Esophagus squamous epithelium (tissue), 5 donors: Measurements from ENCODE around the gene DCAF5. TPM values are rescaled to one million over a fixed set of nuclear protein-coding genes. Genes with fewer than 3 reads are reported as not detected.

Source experiments
- DNase-seq: peaks from one replicate; lab custom pipeline; 2025; lab: John Stamatoyannopoulos, UW
- H3K27ac ChIP-seq, 4 donors: fragments of 200-600 bp; sonication (generic); one replicate each; pipeline ENCODE4 v1.5.1; 2016 to 2019; ENCODE audit warnings: mild to moderate bottlenecking in 1 of 4
- H3K27me3 ChIP-seq, 4 donors: fragments of 200-600 bp; sonication (generic); 1 replicate in 3 of 4; 2 replicates in 1 of 4; pipeline versions ENCODE4 v1.5.1 to v1.6.0; 2017 to 2021; ENCODE audit warnings: antibody characterized with exemption in 1 of 4
- H3K36me3 ChIP-seq, 3 donors: fragments of 200-600 bp; sonication (generic); one replicate each; pipeline ENCODE4 v1.5.1; 2016 to 2019
- H3K4me1 ChIP-seq, 3 donors: fragments of 200-600 bp; sonication (generic); one replicate each; pipeline ENCODE4 v1.5.1; 2017 to 2019
- H3K4me3 ChIP-seq, 4 donors: fragments of 200-600 bp; sonication (generic); 1 replicate in 3 of 4; 2 replicates in 1 of 4; pipeline ENCODE4 v1.5.1; 2016 to 2019; ENCODE audit warnings: mild to moderate bottlenecking in 2 of 4, moderate library complexity in 1 of 4
- H3K9me3 ChIP-seq, 3 donors: fragments of 200-600 bp; sonication (generic); one replicate each; pipeline ENCODE4 v1.5.1; 2016 to 2019
- POLR2A ChIP-seq, 4 donors: fragments of 450-650 bp; IDR thresholded peaks; one replicate each; pipeline ENCODE4 v1.6.1; 2017; ENCODE audit warnings: antibody characterized with exemption in 4 of 4, mild to moderate bottlenecking in 4 of 4, moderate library complexity in 3 of 4
- WGBS, 2 donors: methylation state at CpG; one replicate each; pipeline ENCODE4 v1.1.5; 2018; 5-methylcytosine and 5-hydroxymethylcytosine counted together
- intact Hi-C: fragments of 100-400 bp; cut with DNase I; formaldehyde crosslinking; loops from one replicate; pipeline ENCODE4 v1.15.0; 2022
- total RNA-seq, 4 donors: library from RNA; depleted of rRNA; stranded (reverse); fragments of >200 nt; gene quantifications; one replicate each; pipeline ENCODE4 v1.1.0, GENCODE V29; 2016
- TF ChIP-seq, protein P1 (sequence below), 6 experiments: fragments of 450-650 bp in 4 of 6; fragments of 200-600 bp in 2 of 6; sonication (generic) in 2 of 6; IDR thresholded peaks; one replicate each; pipeline ENCODE4 v1.5.1; 2016 to 2019; ENCODE audit warnings: antibody characterized with exemption in 6 of 6, mild to moderate bottlenecking in 4 of 6, moderate library complexity in 4 of 6
- donor health status: DM: yes; HTN: yes; CAD: no.

DCAF5 gene, protein sequence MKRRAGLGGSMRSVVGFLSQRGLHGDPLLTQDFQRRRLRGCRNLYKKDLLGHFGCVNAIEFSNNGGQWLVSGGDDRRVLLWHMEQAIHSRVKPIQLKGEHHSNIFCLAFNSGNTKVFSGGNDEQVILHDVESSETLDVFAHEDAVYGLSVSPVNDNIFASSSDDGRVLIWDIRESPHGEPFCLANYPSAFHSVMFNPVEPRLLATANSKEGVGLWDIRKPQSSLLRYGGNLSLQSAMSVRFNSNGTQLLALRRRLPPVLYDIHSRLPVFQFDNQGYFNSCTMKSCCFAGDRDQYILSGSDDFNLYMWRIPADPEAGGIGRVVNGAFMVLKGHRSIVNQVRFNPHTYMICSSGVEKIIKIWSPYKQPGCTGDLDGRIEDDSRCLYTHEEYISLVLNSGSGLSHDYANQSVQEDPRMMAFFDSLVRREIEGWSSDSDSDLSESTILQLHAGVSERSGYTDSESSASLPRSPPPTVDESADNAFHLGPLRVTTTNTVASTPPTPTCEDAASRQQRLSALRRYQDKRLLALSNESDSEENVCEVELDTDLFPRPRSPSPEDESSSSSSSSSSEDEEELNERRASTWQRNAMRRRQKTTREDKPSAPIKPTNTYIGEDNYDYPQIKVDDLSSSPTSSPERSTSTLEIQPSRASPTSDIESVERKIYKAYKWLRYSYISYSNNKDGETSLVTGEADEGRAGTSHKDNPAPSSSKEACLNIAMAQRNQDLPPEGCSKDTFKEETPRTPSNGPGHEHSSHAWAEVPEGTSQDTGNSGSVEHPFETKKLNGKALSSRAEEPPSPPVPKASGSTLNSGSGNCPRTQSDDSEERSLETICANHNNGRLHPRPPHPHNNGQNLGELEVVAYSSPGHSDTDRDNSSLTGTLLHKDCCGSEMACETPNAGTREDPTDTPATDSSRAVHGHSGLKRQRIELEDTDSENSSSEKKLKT
- 10 to 100 TPM; 12.4 to 34.7 (median 20.9) TPM for total RNA-seq

DNA sequence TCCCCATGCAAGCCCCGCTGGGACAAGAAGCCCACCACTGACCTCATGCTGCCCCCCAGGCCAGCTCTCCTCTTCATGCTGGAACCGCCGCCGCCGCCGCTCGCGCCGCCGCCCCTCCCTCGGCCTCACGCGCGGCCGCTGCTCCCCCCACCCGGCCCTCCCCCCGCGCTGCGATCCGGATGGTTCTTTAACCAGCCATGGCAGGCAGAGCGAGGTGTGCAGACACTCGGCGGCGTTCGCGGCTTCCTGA is at the start of gene DCAF5:
Gene DCAF5 (minus strand): TSS at position 218 of the 250 bp plus-strand sequence. CDS start 141 bp downstream, at position 77.
- H3K27ac ChIP-seq = peak within 1 kb of the TSS; percentile 90 to 97 (median 94)
- 0 to 3% methylated on average over 1 to 8 of the region's 26 CpGs for WGBS, 2 donors
- H3K9me3 ChIP-seq = no peaks in the 10 kb centered on the region
- intact Hi-C loops = no loop called here
- peaks cover 10 to 51% (median 23%) of the 10 kb centered on the region in 3 donors for H3K4me1 ChIP-seq
- peaks cover 0 to 15% (median 0%) of the 10 kb centered on the region in 3 donors for H3K36me3 ChIP-seq
- TF ChIP-seq, protein P1, sequence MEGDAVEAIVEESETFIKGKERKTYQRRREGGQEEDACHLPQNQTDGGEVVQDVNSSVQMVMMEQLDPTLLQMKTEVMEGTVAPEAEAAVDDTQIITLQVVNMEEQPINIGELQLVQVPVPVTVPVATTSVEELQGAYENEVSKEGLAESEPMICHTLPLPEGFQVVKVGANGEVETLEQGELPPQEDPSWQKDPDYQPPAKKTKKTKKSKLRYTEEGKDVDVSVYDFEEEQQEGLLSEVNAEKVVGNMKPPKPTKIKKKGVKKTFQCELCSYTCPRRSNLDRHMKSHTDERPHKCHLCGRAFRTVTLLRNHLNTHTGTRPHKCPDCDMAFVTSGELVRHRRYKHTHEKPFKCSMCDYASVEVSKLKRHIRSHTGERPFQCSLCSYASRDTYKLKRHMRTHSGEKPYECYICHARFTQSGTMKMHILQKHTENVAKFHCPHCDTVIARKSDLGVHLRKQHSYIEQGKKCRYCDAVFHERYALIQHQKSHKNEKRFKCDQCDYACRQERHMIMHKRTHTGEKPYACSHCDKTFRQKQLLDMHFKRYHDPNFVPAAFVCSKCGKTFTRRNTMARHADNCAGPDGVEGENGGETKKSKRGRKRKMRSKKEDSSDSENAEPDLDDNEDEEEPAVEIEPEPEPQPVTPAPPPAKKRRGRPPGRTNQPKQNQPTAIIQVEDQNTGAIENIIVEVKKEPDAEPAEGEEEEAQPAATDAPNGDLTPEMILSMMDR (IDR thresholded peaks at IDR 0.05) = no peak
- TF ChIP-seq POLR2A (IDR thresholded peaks at IDR 0.05) = no peak
- peak; percentile 67 for DNase-seq
- H3K4me3 ChIP-seq = peak within 1 kb of the TSS; percentile 88 to 100 (median 94)
- no peaks in the 10 kb centered on the region for H3K27me3 ChIP-seq

DNA sequence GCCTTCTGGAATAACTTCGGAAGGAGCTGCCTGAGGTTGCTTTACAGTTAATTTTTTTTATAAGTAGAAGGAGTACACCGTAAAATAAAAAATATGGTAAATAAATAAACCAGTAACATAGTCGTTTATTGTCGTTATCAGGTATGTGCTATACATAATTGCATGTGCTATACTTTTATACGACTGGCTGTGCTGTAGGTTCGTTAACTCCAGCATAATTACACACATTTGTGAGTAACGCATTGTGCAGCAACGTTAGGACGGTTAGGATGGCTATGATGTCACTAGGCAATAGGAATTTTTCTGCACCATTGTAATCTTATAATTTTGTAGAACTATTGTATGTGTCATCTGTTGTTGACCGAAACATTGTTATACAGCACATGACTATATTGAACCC is 46.9 kb upstream of the DCAF5 start:
- H3K4me3 ChIP-seq = no peak overlapping the region
- H3K4me1 ChIP-seq = peaks cover 0 to 12% (median 3%) of the 10 kb centered on the region in 3 donors
- no peaks in the 10 kb centered on the region for H3K36me3 ChIP-seq
- TF ChIP-seq POLR2A (IDR thresholded peaks at IDR 0.05) = no peak
- TF ChIP-seq, protein P1 (IDR thresholded peaks at IDR 0.05) = no peak
- WGBS, 2 donors = 91 to 92% methylated on average over 10 of the region's 10 CpGs
- H3K27me3 ChIP-seq = no peaks in the 10 kb centered on the region
- intact Hi-C loops = no loop called here
- no peak overlapping the region for H3K27ac ChIP-seq
- H3K9me3 ChIP-seq = no peaks in the 10 kb centered on the region
- DNase-seq = no peak

DNA sequence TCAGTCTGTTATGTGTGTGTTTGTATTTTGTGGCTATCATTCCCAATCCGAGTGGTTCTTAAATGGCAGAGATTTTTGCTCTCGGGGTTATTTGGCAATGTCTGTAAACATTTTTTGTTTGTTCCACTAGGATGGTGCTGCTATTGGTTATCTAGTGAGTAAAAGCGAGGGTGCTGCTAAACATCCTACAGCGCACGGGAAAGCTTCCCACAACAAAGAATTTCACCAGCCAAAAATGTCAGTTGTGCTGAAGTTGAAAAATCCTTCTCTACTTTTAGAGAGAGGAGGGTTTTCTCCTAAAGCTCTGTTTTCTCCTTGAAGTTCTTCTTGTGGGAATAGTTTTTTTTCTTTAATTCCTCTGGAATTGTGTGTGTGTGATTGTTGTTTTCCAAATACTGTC is 40.8 kb upstream of the DCAF5 start:
- Histone ChIP-seq H3K4me1 (peaks cover 0 to 17% (median 0%) of the 10 kb centered on the region in 3 donors), H3K9me3 (no peaks in the 10 kb centered on the region), H3K27ac (no peak overlapping the region), H3K27me3 (no peaks in the 10 kb centered on the region), H3K36me3 (no peaks in the 10 kb centered on the region), H3K4me3 (no peak overlapping the region)
- no peak for DNase-seq
- WGBS, 2 donors = 88 to 92% methylated on average over 5 of the region's 5 CpGs
- intact Hi-C loops = no loop called here
- no peak for TF ChIP-seq POLR2A (IDR thresholded peaks at IDR 0.05)
- TF ChIP-seq, protein P1 (IDR thresholded peaks at IDR 0.05) = no peak

DNA sequence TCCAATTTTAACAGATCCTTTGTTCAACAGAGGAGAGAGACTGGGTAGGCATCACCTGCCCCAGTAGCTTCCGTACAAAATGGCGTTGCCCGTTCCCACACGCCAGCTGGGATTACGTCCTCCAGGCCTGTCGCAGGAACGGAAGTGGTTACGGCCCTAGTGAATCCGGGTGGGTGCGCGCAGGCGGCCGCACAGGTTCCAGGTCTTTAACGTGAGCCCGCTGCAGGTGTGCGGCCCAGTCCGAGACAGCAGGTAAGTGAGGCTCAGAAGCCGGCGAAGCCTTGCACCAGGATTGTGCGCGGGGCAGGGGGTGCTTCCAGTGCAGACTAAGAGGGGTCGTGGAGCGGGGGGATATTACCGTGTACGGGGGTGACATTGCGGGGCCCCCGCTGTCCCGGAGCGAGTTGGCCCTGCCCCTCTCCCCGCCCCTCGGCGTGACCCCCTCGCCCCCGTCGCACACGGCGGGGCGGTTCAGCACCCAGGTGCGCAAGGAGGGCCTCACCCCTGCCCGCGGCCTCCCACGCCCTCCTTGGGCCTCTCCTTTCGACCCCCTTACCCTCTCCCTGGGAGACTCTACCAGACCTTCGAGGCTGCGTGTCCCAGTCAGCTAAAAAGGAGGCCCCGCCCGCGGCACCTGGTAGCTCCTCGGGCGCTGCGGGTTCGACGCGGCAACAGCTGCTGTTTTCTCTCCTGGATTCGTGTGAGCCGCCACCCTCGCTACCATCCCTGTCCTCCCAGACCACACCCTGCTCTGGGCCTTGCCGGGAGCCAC is 38.6 kb upstream of the DCAF5 start, which contains the start of gene EXD2:
Gene EXD2 (plus strand): TSS at position 159 of the 772 bp plus-strand sequence. CDS start 17,973 bp downstream, outside the sequence.
- intact Hi-C loops = no loop called here
- WGBS, 2 donors = 1% methylated on average over 13 to 19 of the region's 58 CpGs
- TF ChIP-seq, protein P1 (IDR thresholded peaks at IDR 0.05) = no peak
- TF ChIP-seq POLR2A (IDR thresholded peaks at IDR 0.05) = peak in 1 of 4 donors; percentile 43

More for the DNA sequence above, 38.6 kb upstream of the DCAF5 start, which contains the start of gene EXD2:
- Histone ChIP-seq H3K4me3 (peak within 1 kb of the TSS; percentile 70 to 92 (median 86)), H3K27ac (peak within 1 kb of the TSS; percentile 83 to 93 (median 88)), H3K9me3 (no peaks in the 10 kb centered on the region), H3K4me1 (peaks cover 0 to 17% (median 0%) of the 10 kb centered on the region in 3 donors), H3K27me3 (no peaks in the 10 kb centered on the region), H3K36me3 (no peaks in the 10 kb centered on the region)
- DNase-seq = peak; percentile 36
